Measurements from ENCODE around the gene SMAD9.

GRCh38 chr13:36912369-36912768 lies 7.7 kb downstream of the SMAD9 start:
- TF ChIP-seq, protein P1, sequence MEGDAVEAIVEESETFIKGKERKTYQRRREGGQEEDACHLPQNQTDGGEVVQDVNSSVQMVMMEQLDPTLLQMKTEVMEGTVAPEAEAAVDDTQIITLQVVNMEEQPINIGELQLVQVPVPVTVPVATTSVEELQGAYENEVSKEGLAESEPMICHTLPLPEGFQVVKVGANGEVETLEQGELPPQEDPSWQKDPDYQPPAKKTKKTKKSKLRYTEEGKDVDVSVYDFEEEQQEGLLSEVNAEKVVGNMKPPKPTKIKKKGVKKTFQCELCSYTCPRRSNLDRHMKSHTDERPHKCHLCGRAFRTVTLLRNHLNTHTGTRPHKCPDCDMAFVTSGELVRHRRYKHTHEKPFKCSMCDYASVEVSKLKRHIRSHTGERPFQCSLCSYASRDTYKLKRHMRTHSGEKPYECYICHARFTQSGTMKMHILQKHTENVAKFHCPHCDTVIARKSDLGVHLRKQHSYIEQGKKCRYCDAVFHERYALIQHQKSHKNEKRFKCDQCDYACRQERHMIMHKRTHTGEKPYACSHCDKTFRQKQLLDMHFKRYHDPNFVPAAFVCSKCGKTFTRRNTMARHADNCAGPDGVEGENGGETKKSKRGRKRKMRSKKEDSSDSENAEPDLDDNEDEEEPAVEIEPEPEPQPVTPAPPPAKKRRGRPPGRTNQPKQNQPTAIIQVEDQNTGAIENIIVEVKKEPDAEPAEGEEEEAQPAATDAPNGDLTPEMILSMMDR (conservative IDR thresholded peaks at IDR 0.05; ENCODE audit: low read length): no peak
- TF ChIP-seq EZH2phosphoT487 (IDR thresholded peaks at IDR 0.05; ENCODE audit: borderline replicate concordance, low read depth, low read length): no peak
